HG02759 (cell line): ENCODE results near the gene WDR46.
"Not testable (repeated sequence)": the region's sequence is repeated elsewhere in the genome, so short reads cannot be mapped to it uniquely, and the experiment has no call there.

ENCODE experiments used
- ATAC-seq: cut with Tn5 transposase; IDR thresholded peaks from one replicate; pipeline ENCODE4 v1.9.1; 2021; ENCODE audit warnings: mild to moderate bottlenecking, moderate library complexity; ENCODE audit not compliant: unreplicated experiment

Gene WDR46

DNA sequence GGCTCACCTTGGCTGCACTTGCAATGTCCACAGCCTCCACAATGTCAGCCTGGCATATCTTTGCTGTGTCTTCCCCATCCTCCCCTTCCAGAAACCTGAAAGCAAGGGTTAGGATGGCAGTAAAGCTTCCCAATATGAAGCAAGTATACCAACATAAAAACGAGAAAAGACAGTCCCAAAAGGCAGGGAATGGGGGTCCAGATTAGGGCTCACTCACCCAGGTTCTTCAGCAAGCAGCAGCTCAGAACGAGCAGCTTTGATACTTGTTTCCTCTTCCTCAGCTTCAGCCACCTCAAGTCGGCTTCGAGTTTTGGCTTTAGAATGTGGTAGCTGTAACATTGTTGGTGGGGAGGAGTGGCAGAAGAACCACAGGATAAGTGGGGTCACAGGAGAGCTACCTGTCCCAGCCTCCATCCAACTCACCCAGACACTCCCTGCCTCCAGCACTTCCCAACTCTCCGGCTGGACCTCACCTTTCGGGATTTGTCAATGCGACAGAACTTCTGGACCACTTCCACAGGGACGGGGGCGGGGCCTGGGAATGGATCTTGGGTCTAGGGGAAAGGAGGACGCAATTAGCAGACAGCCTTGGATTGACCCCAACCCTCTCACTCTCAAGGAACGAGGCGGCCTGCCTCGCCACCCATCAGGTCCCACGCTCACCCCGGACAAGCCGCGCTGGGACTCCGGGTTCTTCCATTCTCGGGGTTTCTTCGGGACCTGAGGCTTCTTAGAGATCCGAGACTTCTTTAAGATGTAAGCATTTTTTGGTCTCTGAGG, 708 bp downstream of the WDR46 start:
- ATAC-seq, result no peak

DNA sequence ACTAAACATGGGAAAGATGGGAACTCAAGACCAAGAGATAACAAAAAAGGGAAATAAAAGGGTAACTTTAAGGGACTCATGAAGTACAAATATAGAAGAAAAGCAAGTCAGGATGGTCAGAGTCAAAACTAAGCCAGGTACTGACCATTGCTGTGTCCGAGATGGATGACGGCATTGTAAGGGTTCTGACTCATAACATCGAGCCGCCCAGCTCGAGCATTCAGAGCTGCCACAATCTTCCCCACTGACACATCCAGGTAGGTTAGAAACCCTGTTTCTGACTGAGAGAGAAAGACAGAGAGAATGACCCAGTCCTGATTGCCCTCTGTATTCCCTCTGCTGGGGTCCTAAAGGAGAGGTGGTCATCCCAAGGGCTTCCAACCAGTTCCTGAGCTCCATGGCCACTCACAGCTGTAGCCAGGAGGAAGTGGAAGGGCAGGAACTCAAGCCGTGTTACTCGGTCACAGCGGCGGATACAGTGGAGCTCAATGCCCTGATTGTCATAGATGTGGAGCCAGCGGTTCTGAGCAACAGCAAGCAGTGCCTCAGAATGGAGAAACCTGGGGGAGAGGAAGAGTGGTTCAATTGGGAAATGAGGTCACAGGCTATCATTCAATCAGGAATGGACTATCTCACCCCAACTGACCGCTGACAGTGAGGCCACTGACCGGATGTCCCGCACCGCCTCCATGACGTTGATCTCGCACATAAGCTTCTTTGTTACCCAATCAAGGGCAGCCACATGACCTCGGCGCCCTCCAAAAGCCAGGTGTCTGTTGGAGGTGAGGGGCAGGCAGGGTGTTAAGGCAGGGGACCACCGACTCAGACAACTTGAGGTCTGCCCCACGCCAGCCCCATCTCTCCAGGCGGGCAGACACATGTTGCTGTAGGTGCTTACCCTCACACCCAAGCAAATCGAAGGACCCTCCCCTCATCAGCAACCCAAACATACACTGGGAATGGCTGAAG, 1.8 kb downstream of the WDR46 start:
- ATAC-seq, result no peak

- not testable (repeated sequence) for ATAC-seq
These were observed 3.8 kb downstream of the WDR46 start for GRCh38 chr6:33285214-33285613.

GRCh38 chr6:33280539-33280938, 8.5 kb downstream of the WDR46 start:
- no peak for ATAC-seq

GRCh38 chr6:33279971-33280511, 9.0 kb downstream of the WDR46 start:
- ATAC-seq, result no peak

DNA sequence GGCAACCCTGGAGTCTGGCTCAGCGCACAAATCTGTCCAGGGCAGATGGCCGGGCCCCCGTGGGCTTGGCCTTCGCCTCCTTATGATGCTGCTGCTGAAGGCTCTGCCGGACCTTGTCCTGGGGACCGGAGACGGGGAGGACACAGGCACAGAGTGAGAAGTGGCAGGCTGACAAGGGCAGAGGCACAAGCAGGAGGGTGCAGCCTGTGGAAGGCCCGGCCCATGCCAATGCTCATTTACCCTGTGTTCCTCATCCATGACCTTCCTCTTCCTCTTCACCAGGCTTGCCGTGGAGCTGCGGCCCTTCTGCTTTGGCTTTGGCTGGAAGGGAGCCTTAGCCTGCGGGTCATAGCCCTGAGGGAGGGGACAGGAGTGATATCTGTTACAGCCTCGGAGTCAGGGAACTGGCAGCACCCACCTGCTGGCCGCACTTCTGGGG, 9.8 kb downstream of the WDR46 start:
- ATAC-seq, result no peak

- no peak for ATAC-seq
These were observed 10.2 kb downstream of the WDR46 start for GRCh38 chr6:33278810-33279209.

DNA sequence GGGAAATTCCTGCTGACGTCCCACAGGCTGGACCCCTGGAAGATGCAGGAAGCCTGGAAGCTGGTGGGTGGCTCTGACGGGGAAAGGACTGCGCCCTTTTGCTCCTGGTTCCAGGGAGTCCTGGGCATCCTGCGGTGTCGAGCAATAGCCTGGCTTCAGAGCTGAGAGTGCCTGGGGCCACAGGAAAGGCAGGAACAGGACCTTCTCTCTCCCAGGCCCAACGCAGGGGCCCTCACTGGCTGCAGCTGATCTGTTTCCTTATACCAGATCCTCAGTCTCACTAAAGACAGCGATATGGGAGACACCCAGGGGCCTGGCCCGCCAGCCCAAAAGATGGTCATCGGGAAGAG, 10.7 kb downstream of the WDR46 start:
- no peak for ATAC-seq

DNA sequence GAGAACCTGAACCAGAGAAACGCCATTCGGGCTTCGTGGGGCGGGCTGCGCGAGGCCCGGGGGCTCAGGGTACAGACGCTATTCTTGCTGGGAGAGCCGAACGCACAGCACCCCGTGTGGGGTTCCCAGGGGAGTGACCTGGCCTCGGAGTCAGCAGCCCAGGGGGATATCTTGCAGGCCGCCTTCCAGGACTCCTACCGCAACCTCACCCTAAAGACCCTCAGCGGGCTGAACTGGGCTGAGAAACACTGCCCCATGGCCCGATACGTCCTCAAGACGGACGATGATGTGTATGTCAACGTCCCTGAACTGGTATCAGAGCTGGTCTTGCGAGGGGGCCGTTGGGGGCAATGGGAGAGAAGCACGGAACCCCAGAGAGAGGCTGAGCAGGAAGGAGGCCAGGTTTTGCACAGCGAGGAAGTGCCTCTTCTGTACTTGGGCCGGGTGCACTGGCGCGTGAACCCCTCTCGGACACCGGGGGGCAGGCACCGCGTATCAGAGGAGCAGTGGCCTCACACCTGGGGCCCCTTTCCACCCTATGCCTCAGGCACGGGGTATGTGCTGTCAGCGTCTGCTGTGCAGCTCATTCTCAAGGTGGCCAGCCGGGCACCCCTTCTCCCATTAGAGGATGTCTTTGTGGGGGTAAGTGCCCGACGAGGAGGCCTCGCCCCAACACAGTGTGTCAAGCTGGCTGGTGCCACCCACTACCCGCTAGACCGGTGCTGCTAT, 11.2 kb downstream of the WDR46 start:
- ATAC-seq, result no peak

DNA sequence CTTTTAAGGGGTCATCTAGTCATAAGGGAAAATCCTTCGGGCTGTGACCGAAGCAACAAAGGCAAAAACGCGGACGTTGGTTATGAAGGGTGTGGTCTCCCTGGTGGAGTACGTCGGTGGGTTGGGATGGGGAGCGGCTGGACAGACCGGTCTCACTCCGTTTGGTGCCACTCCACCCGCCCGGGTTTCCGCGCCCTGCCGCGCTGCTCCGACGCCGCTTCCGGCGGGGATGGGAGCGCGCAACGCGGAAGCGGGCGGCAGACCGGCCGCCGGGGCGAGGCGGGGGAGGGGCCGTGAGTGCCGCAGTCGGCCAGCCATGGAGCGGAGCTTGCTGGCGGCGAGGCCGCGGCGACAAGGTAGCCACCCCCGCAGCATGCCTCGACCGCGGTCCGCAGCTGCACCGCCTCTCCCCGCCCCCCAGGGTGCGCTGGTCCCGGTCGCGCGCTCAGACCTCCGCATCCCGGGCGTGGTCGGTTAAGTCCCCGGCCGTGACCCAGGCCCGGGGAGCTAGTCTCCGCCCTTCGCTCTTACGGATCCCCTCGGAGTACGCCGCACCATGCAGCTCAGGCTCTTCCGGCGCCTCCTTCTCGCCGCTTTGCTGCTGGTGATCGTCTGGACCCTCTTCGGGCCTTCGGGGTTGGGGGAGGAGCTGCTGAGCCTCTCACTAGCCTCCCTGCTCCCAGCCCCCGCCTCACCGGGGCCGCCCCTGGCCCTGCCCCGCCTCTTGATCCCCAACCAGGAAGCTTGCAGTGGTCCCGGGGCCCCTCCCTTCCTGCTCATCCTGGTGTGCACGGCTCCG, 12.0 kb downstream of the WDR46 start, which contains the start of gene B3GALT4:
Gene B3GALT4, plus strand, starts transcription at position 260 of the 799 bp plus-strand sequence. Its CDS starts 297 bp downstream, at position 557.
- ATAC-seq, result peak; percentile 61

- ATAC-seq, result no peak
These were observed 12.5 kb downstream of the WDR46 start for GRCh38 chr6:33276581-33276863.

DNA sequence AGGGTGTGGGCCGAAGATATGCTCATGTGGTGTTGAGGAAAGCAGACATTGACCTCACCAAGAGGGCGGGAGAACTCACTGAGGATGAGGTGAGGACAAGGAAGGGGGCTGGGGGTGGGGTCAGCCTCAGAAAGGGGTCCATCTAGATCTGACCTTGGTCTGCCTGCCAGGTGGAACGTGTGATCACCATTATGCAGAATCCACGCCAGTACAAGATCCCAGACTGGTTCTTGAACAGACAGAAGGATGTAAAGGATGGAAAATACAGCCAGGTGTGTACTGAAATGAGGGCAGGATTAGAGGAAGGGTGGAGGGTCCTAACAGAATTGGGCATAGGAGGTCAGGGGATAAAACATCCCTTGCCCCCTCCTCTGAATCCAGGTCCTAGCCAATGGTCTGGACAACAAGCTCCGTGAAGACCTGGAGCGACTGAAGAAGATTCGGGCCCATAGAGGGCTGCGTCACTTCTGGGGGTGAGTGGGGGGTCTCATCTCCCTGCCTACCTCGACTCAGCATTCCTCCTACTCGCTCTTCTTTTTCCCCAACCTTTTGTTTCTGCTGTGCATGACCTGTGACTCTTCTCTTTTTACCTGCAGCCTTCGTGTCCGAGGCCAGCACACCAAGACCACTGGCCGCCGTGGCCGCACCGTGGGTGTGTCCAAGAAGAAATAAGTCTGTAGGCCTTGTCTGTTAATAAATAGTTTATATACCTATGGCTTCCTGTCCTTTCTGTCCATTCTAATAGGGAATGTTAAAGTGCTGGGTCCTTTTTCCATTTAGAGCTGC, 13.1 kb downstream of the WDR46 start:
- ATAC-seq, result not testable (repeated sequence)

DNA sequence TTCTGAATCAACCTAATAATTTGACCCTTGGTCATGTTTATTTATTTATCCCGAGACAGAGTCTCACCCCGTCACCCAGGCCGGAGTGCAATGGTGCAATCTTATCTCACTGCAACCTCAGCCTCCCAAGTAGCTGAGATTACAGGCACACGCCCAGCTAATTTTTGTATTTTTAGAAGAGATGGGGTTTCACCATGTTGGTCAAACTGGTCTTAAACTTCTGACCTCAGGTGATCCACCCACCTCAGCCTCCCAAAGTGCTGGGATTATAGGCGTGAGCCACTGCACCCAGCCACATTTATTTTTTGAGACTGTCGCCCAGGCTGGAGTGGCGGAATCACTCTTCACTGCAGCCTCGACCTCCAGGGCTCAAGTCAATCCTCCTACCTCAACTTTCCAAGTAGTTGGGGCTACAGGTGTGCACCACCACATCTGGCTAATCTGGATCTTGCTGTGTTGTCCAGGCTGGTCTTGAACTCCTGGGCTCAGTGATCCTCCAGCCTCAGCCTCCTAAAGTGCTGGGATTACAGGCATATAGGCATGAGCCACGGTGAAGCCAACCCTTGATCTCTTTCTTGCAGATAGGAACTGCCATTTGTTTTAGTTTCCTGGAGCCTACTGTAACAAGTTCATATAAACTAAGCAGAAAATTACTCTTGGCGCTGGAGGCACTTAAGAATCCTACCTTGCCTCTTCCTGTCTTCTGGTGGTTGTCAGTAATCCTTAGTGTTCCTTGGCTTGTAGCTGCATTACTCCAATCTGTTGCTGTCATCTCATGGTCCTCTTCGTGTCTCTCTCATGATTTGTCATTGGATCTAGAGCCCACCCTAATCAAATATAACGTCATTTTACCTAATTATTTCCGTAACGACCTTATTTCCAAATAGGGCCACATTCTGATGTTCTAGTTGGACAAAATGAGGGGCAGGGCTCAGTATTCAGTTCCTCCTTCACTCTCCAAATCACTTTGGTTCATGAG, 14.8 kb downstream of the WDR46 start:
- no peak for ATAC-seq

GRCh38 chr6:33273129-33273923, 15.7 kb downstream of the WDR46 start:
- ATAC-seq, result no peak

DNA sequence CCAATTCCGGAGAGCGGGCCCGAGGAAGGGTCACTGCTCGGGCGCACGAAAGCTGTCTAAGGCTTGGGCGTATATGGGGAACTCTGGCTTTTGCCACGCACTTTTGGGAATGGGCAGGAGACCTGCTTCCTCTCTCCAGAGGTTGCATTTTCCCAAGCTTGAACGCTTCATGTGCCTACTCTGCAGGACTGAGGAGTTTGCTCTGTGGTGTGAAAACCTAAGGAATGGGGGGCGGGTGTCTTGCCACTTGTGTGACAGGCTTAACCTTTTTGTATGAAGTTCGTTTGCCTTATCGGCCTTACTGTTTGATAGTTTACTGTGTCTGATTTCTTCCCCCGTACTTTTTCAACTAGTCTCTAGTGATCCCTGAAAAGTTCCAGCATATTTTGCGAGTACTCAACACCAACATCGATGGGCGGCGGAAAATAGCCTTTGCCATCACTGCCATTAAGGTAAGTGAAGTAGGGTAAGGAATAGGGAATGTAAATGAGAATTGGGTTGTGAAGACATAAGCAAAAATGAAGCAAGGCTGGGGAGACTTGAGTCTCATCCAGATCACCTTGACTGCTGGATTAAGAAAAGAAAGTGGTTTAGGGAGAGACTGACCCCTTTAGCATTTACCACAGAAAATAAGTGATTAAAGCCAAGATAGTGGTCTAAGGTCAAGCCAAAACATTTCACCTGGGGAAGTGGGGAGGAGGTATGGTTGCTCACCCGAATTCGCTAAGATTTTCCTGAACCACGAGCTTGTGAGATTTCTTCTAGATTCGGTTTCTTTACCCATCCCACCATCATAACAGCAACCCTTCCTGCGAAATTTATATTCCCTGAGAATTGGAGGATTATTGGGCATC, 16.5 kb downstream of the WDR46 start:
- no peak for ATAC-seq

- peak; percentile 86 for ATAC-seq
These were observed 17.4 kb downstream of the WDR46 start, which contains the start of the genes RPS18 and VPS52 for GRCh38 chr6:33271468-33272274. Gene RPS18, plus strand, starts transcription at chr6:33272075. Its CDS starts 45 bp downstream, at chr6:33272120. Gene VPS52, minus strand, starts transcription at chr6:33271876. Its CDS starts 201 bp downstream, at chr6:33271675.
